HL-60/S4 treated with phorbol 12-myristate 13-acetate at 8.2 ng/mL for 4 days and 3 days (cell line): ENCODE measurements around the gene FAF2.
"Not testable (repeated sequence)": the region's sequence is repeated elsewhere in the genome, so short reads cannot be mapped to it uniquely, and the experiment has no call there.

Experiments used
- in situ Hi-C: fragments of 300-500 bp; cut with MboI; formaldehyde crosslinking; loops from 2 replicates; pipeline ENCODE4 v1.15.0; 2022; ENCODE audit warnings: low sequenced_read_pairs

The FAF2 gene

GRCh38 chr5:176416965-176417364 lies 31.2 kb upstream of the FAF2 start:
- in situ Hi-C loops, result no loop called here

GRCh38 chr5:176418251-176418650 lies 29.9 kb upstream of the FAF2 start:
- in situ Hi-C loops, result no loop called here

GRCh38 chr5:176420086-176420485 lies 28.1 kb upstream of the FAF2 start:
- in situ Hi-C loops, result no loop called here

- in situ Hi-C loops, result no loop called here
These were observed 27.1 kb upstream of the FAF2 start for GRCh38 chr5:176420972-176421544.

GRCh38 chr5:176424181-176424580 lies 24.0 kb upstream of the FAF2 start:
- in situ Hi-C loops, result no loop called here

GRCh38 chr5:176425138-176425537 lies 23.0 kb upstream of the FAF2 start:
- in situ Hi-C loops, result no loop called here

GRCh38 chr5:176425791-176426190 lies 22.4 kb upstream of the FAF2 start:
- in situ Hi-C loops, result no loop called here

- in situ Hi-C loops, result no loop called here
These were observed 21.3 kb upstream of the FAF2 start for GRCh38 chr5:176426876-176427275.

- in situ Hi-C loops, result no loop called here
These were observed 20.2 kb upstream of the FAF2 start for GRCh38 chr5:176427971-176428370.

- in situ Hi-C loops, result no loop called here
These were observed 18.2 kb upstream of the FAF2 start for GRCh38 chr5:176429972-176430371.

- in situ Hi-C loops, result no loop called here
These were observed 15.5 kb upstream of the FAF2 start for GRCh38 chr5:176432707-176433106.

GRCh38 chr5:176436656-176437055 lies 11.5 kb upstream of the FAF2 start:
- in situ Hi-C loops, result no loop called here

- in situ Hi-C loops, result no loop called here
These were observed 9.0 kb upstream of the FAF2 start for GRCh38 chr5:176438959-176439757.

GRCh38 chr5:176440927-176441706 lies 7.1 kb upstream of the FAF2 start:
- in situ Hi-C loops, result no loop called here

- in situ Hi-C loops, result no loop called here
These were observed 6.3 kb upstream of the FAF2 start for GRCh38 chr5:176441921-176442323.

GRCh38 chr5:176442911-176443310 lies 5.3 kb upstream of the FAF2 start:
- in situ Hi-C loops, result not testable (repeated sequence)

- in situ Hi-C loops, result no loop called here
These were observed 3.4 kb upstream of the FAF2 start for GRCh38 chr5:176444742-176445141.

- in situ Hi-C loops, result no loop called here
These were observed 2.0 kb upstream of the FAF2 start for GRCh38 chr5:176446028-176446665.

GRCh38 chr5:176446884-176447590 lies 1.1 kb upstream of the FAF2 start:
- in situ Hi-C loops, result no loop called here

- in situ Hi-C loops, result no loop called here
These were observed 601 bp upstream of the FAF2 start for GRCh38 chr5:176447591-176447977.

GRCh38 chr5:176450077-176450476 lies 1.9 kb downstream of the FAF2 start:
- in situ Hi-C loops, result no loop called here
